ENCODE results near the gene HERC4.

- TF ChIP-seq CTCF (IDR thresholded peaks at IDR 0.05; ENCODE audit: insufficient read depth, low read depth, low read length) (no peak), EZH2 (IDR thresholded peaks at IDR 0.05; ENCODE audit: insufficient read depth, low read length) (no peak)
These were observed 36.5 kb upstream of the HERC4 start for GRCh38 chr10:68111584-68111983.

Measured in astrocyte (in vitro differentiated cells and primary cell).